GDM1 (cell line): ENCODE measurements around the gene TIE1.
A peak's percentile ranks its signal among the peaks of the same experiment; 100 is the strongest.

Experiments
- DNase-seq: peaks from one replicate; lab custom pipeline; 2025; lab: John Stamatoyannopoulos, UW

Gene TIE1

GRCh38 chr1:43300378-43301094, at the start of gene TIE1:
Gene TIE1, plus strand, starts transcription at chr1:43300982. Its CDS starts 90 bp downstream, at chr1:43301072.
- peak; percentile 44 for DNase-seq

GRCh38 chr1:43251024-43251423, 49.8 kb upstream of the TIE1 start:
- no peak for DNase-seq

DNA sequence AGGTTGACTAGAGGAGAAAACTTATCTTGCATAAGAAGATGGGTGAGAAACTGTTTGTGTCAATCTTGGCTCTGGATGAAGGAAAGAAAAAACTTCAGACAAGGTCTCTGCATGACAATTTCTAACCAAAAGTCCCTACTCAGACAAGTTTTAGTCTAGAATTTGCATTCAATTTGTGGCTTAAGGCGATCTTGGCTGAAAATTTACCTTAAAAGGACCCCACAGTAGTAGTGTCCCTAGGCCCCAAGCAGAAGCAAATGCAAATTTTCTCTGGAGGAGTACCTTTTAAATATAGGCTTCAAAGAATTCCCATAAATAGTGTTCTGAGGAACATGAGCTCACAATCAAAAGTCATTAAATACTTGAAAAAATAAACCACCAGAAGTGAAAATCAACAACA, 48.6 kb upstream of the TIE1 start:
- no peak for DNase-seq

- no peak for DNase-seq
Measured at GRCh38 chr1:43253173-43253572, 47.6 kb upstream of the TIE1 start.

- no peak for DNase-seq
Measured at GRCh38 chr1:43253876-43254275, 46.9 kb upstream of the TIE1 start.

DNA sequence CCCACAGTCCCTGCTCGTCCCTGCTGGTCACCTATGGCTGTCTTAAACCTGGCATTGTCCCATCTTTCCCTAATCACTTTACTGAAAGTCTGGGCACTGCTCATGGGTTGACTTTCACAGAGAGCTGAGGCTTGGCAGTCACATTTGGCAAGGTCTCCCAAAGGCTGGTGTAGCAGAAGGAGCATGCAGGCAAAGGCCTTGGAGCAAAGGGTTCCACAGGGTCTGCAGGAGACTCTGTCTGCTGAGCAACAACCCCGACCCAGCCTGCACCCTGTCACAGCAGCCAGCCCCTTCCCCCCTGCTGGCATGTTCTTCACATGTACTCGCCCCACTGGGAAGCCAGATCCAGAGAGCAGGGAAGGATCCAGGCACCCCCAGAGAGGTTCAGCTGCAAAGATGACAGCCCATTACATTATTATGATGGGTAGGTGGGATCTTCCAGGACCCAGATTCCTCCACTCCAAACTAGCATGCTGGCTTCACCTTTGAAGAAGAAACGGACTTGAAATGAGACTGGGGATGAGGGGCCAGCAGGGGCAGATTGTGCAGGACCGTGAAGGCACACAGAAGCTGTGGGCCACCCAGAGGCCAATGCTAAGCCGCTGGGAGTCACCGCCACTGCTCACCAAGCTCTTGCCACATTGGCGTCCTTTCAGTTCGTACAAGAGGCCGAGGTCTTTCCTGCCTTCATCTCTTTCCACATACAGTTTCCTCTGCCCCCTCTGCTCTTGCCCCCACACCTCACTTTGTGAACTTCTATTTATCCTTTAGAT, 45.2 kb upstream of the TIE1 start:
- no peak for DNase-seq

DNA sequence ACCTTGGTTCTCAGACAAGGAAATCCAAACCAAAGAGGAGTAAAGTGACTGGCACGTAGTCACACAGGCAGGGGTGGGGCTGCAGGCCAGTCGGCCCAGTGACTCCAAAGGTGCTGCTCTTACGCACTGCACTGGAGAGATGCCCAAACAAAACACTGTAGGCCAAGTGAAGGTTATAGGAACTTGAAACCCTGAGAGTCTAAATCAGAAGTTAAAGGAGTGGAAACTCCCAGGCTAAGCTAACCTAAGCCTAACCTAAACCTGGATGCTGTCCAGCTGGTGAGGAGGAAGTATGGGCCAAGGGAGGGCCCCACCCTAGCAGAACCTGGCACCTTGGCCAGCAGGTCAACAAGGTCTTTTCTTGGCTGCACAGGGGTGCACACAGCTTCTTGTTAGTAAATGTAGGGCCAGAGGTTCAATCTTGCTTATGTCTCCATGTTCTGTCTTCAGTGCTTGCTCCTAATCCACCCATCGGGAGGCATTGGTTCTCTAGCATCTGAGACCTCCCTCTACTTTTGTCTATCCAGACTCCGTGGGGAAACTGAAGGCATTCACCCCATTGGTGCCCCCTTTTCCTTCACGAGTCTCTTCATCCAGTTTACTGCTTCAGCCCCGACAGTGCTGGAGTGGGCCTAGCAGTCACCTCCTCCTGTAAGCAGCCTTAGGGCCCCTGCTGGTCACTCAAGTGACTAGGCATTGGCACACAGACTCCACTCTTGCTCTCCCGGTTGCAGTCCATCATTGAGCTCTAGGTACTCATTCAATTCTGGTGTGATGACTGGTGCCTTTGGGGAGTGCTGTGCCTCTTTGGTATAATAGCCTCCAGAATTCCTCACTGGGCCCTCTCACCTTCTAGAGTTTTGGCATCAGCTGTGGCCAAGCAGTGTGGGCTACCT, 43.9 kb upstream of the TIE1 start:
- no peak for DNase-seq

DNA sequence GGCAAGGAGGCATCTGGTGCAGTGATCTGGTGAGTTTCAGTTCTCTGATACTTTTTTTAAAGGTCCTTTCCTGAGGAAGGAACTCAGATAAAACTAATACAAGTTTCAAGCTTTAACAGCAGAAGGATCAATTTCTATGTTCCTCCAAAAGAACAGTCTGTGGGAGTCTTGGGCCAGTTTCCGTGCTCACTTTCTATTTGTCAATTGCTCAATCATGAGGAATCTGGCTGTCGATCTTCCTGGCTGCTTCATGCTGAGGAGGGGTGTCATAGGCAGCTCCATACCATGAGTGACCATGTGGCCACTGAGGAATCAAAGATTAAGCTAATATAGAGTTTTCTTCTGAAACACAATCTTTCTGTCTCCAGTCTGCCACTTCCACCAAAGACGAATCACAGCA, 42.4 kb upstream of the TIE1 start:
- DNase-seq: no peak

DNA sequence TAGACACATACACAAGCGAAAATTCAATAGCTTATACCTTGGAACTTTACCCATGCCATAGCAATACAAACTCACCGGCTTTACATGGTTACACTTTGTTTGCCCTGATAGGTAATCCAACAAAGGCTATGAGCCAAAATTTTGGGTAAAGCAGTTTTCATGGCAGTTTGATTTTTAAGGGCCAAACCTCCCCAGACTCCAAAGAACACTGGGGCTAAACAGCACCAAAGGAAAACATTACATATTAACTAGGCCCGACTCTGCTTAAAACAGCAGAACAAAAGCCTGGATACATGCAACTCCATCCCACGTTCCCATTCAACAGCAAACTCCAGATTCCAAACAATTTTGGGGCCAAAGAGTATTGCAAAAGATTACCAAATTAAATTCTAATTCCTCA, 35.4 kb upstream of the TIE1 start:
- no peak for DNase-seq

- DNase-seq: no peak
Measured at GRCh38 chr1:43266881-43267280, 33.9 kb upstream of the TIE1 start.

DNA sequence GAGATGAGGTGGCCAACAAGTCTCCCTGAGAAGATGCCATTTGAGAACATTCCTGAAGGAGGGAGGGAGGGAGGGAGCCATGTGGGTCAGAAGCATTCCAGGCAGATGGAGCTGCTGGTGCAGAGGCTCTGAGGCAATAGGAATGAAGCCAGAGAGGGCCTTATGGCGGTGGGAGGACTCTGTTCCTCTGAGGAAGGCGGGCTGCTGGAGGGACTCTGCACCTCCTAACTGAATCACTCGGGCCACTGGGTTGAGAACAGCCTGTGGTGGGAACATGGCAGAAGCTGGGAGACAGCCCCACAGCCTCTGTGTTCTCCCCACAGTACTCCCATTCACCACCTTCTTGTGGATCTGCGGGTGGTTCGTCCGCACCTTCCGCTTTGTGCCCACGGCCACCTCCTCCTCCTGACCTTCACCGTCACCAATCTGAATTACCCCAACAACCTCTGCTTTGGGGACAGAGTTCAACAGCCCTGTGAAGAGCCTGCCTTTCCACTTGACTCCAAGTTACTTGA, 33.4 kb upstream of the TIE1 start:
- DNase-seq: no peak

DNA sequence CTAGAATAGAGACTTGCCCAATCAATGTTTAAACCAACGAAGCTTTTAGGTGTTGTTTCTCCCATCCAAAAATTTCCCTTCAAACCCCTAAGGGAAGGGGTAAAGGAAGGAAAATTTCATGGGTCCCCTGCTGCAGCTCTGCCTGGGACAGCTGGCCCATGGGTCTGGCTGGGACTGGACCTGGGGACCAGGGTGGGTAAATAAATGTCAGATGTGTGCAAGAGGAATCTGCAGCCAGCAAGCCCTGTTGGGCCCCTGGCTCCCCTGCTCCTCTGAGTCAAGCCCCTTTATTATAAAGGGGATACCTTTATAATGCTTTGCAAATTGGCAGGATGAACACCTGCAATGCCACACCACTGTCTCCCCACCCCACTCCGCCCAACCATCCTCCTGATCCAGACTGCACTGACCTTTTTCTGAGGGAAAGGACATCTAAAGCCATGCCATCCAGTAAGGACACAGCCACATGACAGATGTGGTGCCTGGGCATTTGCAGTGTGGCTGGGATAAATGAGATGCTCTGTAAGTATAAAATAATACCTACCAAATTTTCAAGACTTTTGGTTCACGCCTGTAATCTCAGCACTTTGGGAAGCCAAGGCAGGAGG, 32.9 kb upstream of the TIE1 start:
- DNase-seq: no peak

DNA sequence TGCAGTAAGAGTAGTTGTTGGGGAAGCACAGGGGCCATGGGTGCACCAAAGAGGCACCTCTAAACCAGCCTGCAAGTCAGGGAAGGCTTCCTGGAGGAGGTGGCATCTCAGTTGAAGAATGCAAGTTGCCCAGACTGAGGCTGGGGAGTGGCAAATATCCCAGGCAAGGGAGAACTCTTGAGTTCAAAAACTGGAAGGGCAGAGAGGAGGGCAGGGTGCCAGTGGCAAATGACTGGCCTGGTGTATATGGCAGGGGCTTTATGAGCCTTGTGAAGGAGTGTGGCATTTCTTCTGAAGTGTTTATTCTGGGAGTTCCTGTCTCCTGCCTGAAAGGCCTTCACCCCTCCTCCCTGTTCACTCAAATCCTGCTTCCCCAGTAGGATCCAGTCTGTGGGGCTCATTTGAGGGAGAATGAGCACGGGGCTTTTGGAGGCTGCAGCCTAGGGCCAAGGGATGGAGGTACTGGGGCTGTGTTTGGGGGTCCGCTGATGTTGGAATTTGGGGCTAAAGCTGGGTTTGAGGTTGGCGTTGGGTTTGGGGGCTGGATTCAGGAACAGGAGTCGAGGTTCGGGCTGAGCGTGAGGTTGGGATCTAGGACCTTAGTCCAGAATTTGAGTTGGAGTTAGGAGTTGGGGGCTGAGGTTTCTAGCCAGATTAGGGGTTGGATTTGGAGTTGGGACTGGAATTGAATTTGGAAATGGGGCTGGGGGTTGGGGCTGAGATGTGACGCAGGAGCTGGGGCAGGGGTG, 31.0 kb upstream of the TIE1 start, which contains the start of gene TMEM125:
Gene TMEM125 (plus strand): TSS at position 357 of the 749 bp plus-strand sequence. CDS start 2,740 bp downstream, outside the sequence.
- DNase-seq: no peak

- DNase-seq: no peak
Measured at GRCh38 chr1:43270421-43271095, 30.2 kb upstream of the TIE1 start.

- DNase-seq: no peak
Measured at GRCh38 chr1:43271186-43272118, 29.3 kb upstream of the TIE1 start.

DNA sequence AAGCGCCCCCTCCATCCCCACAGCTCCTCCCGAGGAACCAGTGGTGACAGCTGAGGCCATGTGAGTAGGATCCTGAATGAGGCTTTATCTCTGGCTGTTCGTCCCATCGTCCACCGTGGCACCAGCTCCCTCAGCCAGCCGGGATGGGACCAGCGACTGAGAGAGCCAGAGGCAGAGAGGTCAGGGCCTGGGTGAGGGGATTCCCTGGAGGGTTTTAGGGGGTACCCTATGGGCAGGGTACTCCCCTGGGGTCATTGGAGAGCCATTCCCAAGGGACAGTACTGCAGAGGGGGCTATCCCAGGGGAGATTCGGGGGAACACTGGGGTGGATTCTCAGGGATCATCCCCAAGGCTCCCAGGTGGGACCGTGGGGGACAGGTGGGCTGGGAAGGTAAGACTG, 28.6 kb upstream of the TIE1 start:
- no peak for DNase-seq

GRCh38 chr1:43272576-43273571, 27.9 kb upstream of the TIE1 start:
- DNase-seq: no peak

GRCh38 chr1:43273708-43274107, 27.1 kb upstream of the TIE1 start:
- no peak for DNase-seq
